HG03066 (cell line): Measurements from ENCODE around the gene TTLL8.

ENCODE experiments used
- ATAC-seq: cut with Tn5 transposase; IDR thresholded peaks from one replicate; pipeline ENCODE4 v1.9.1; 2021; ENCODE audit warnings: low read depth; ENCODE audit not compliant: unreplicated experiment

The TTLL8 gene

DNA sequence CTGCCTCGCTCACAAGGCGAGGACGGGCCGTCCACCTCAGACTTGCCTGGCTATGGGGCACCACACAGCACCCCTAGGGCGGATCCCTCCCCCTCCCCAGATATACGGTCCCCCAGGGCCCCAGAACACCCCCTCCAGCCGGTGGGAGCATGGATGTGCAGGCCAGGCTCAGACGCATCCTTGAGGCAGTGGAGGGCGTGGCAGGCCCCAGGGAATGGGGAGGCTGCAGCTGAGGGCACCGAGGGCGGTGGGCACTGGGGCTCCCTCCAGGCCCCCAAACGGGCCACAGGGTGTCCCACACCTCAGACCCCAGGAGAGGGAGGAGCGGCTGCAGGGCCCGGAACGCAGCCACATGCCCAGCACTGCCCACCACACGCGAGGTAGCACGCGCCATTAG is 12.1 kb downstream of the TTLL8 start:
- no peak for ATAC-seq

DNA sequence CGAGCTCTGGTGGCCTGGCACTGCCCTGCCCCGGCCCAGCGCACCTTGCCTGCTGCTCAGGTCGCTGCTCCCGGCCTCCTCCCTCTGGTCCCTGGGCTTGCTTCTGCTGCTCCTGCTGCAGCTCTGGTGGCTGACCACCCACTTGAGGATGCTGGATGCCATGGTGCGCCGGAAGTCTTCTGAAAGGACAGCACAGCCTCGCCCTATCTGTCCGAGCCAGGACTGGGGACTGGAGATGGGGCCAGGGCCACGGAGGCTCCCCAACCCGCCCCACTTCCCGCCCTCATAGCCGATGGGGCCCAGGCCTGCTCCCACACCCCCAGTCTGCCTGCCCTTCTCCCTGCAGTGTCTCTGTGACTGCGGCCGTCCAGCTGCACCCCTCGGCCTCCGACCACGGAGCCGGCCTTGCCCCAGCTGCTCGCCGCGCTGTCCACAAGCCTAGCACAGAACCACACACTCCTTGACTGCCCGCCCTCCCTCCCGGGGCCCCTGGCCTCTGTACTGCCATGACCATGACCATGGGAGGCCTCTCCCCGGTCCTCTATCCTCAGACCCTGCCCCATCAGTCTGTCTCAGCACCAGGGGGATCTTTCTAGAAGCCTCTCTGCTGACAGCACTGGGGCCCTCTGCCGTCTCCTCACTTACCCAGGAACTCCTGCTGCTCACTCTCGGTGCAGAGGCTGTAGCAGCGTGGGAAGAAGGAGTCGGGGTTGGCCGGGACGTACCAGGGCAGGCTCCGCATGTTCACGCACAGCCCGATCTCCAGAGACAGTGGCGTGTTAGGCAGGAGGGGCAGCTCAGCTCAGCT is 12.7 kb downstream of the TTLL8 start:
- no peak for ATAC-seq

DNA sequence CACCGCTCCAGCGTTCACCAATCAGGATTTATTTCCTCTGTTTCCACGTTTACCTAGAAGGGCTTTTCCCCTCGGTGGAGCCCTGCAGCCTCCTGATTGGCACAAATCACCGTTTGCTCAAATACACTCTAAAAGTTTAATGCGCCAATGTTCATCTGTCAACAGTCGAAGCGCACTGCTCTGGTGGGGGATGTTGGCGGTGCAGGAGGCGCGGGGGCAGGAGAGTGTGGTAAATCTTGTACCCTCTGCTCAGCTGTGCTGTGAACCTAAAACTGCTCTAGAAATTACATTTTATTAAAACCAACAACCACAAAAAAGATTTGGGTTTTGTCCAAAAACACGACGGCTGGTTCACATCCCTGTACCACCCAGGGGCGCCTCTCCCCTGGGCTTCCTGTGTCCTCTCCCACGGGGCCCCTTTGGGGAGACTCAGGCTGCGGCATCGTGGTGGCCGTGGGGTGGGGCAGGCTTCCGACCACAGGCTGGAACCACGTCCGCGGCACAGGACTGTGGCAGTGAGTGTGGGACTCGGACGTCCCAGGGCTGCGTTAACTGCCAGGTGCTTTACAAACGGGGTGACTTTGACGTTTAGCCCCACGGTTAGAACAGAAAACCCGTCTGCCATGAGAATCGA is 13.5 kb downstream of the TTLL8 start:
- no peak for ATAC-seq

DNA sequence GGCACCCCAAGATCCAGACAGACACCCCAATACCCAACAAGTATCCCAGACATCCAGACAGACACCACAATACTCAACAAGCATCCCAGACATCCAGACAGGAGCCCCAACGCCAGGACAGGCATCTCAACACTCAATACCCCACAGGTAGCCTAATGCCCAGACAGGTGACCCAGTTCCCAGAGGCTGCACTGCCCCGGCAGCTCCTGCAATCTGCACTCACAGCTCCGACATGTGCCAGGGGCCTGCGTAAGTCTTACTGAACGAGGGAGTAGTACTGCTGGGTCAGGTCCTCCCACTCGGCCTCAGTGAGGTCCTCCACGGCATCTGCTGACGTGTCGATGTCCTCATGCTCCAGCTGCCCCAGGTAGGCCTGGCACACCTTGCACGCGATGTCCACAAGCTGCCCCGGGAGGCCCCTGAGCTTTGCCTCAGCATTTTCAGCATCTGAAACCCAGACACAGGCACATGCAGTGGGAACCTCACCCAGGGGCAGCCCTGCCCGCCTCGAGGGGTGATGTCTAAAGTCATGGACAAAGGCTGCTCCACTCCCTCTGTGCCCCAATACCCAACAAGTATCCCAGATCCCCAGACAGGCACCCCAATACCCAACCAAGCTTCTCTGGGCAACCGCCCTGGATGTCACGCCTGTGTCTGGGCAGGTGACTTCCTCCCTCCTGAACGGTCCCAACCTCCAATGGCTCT is 16.6 kb downstream of the TTLL8 start:
- no peak for ATAC-seq

DNA sequence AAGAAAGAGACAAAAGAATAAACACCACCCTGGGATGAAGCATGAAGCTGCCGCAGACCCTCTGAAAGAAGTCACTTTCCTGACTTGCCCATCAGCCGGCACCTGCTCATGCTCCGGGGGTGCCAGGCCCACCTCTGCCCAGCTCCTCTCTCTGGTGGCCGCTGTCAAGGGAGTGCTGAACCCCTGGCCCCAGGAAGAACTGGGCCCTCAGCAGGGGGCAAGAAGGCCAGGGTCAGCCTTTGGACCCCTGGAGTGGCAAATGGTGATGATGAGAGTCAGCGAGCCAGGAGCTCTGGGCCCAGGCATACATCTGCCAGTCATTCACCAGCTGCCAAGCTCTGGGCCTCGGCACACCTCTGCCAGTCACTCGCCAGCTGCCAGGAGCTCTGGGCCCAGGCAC is 17.4 kb downstream of the TTLL8 start:
- no peak for ATAC-seq

DNA sequence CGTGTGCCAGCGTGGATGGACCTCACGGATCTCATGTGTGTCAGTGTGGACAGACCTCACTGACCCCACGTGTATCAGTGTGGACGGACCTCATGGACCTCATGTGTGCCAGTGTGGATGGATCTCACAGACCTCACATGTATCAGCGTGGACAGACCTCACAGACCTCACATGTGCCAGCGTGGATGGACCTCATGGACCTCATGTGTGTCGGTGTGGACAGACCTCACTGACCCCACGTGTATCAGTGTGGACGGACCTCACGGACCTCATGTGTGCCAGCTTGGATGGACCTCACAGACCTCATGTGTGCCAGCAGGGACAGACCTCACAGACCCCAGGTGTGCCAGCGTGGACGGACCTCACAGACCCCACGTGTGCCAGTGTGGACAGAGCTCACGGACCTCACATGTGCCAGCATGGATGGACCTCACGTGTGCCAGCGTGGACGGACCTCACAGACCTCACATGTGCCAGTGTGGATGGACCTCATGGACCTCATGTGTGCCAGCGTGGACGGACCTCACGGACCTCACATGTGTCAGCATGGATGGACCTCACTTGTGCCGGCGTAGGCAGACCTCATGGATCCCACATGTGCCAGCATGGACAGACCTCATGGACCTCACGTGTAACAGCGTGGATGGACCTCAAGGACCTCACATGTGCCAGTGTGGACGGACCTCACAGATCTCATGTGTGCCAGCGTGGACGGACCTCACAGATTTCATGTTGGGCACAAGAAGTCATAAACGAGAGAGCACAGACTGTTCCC is 18.2 kb downstream of the TTLL8 start:
- ATAC-seq, result no peak

DNA sequence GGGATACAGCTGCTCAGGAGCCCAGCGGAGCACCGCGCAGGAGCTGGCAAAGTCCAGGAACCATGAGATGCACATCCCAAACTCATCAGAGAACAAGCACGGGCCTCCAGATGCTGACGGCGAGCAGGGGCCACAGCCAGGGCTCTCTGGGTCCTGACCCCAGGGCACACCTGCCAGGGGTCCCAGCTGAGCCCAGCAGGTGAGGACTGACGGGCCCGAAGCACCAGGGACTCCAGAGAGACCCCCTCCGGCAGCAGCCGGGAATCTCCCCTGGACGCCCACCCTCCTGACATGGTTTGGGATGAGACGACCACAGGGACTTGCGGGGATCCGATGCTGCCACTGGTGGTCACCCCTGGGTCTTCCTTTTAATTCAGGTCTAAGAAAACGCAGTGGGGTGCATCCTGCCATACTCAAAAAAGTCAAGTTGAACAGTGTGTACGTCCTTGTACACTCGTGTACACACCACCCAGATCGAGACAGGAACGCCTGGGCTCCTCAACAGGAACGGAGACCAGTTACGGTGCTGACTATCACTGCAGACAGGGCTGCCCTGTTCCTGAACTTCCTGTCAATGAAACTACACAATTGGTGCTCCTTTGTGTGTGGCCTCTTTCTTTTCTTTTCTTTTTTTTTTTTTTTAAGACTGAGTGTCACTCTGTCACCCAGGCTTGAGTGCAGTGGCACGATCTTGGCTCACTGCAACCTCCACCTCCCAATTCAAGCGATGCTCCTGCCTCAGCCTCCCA is 21.9 kb downstream of the TTLL8 start:
- no peak for ATAC-seq

DNA sequence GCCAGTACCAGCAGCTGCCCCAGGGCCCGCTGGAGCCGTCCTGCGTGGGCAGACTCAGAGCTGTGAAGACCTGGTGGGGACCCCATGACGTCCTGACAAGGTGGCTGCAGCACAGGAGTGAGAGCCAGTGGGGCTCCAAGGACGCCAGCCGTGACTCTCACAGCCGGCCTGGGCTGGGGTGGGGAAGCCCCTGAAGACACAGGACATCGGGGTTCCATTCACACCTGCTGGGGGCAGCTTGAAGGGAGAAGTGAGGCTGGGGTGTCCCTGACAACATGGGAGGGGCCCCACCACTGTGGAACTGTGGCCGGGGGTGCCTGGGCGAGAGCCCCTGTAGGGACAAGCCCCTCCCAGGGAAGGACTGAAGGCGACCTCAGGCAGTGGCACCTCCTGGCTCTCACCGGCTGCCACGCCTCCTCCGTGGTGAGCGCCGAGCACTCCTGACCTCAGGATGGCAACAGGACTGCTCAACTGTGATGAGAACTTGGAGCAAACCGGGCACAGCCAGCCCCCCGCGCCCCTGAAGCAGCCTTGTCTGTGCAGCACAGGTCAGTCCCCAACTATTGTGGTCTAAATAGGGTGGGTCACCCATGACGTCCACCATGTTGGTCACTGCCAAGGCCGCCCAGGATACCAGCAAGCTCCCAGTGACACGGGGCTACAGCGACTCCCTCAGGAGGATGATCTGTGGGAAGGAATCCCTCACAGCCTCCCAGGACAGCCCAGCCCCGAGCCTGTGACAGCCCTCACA is 22.8 kb downstream of the TTLL8 start:
- ATAC-seq, result no peak

DNA sequence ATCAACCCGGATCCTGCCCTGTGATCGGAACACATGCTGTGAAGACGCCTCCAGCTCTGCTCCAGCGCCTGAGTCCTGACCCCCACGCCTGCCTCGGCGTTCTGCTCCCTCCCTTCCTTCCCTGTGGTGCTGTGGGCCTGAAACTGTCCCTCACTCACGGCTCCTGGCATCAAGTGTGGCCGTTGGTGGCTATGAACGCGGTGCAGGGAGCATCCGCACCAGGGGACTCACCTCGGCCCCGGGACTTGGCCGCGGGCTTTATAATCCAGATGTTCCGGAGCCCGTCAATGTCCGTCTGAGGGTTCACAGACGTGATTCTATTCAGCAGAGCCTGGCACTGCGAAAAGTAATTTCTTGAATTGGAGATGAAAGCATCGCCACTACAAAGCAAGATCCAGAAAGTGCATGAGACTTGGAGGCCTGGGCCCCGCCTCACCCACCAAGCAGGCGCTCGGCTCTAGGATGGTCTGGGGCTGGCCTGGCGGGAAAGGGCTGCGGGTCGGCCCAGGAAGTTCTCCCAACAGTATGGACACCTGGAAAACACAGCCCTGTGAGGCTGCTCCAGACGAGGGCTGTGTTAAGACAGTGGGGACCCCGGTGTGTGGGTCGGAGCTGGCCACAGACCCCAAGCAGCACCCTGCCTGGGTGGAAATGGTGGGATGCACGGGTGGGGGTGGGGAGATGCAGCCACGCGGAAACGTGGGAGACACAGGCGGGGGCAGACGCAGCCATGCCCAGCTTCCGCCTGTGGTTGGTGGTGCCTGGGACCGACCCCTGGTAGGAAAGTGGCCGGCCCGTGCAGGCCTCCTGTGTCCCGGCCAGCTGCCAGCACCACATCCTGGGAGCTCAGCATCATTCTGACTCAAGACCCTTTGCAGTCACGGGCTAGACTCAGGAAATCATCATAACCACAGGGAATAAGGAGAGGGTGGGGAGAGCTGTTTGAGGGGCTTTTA is 23.7 kb downstream of the TTLL8 start:
- no peak for ATAC-seq

DNA sequence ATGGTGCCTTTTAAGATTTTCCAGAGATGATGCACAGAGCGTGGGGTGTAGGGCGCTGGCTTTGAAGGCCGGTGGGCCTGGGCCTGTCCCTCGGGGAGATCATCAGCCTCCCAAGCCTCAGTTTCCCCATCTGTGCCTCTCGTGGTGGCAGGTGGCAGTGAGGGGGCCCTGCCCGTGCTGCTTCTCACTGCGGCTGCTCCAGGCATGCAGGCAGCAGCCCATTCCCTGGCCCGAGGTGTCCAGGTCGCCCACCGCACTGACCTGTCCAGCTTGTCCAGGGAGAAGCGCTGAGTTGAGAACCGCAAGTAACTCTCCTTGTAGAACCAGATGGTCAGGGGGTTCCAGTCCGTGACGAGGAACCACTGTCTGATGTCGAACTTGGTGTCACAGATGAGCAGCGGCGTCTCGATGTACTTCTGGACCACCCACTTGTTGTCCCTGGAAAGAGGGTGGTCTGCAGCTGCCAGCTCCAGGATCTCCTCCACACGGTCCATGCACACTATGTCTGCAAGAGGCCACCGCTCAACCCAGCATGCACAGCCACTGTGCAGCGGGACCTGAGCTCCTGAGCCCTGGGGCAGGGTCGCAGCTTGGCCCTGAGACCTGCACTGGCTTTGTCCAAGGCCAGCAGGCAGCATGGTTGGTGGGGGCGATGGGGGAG is 25.0 kb downstream of the TTLL8 start:
- ATAC-seq, result no peak

DNA sequence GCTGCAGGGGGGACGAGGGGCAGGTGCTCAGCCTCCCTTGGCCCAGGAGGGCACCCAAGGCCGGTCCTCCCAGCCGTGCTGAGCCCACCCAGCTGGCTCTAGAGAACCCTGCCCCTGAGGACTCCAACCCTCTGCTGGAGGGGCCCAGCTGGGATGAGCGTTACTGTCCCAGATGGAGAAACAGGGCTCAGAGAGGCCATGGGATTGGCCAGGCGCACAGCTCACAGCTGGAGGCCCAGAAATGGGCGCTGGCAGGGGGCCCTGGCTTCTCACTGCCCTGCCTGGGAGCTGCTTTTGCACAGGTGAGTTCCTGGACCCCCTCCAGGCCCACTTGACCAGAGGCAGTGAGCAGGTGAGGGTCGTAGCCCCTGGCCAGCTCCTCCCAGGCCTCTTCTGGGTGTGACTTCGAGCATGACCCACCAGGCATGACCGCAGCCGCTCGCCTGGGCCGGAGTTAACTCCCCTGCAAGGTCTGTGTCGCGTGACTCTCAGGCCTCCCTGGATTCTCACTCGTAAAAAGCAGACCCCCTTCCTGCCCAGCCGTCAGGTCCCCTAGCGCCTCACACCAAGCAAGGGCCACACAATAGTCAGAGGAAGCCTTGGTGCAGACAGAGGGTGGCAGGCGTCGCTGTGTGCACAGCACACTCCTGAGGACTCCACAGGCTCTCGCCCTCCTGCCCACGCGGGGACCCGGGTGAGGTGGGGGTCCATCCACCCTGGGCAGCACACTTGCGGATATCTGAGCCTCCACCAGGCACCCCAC is 25.8 kb downstream of the TTLL8 start:
- no peak for ATAC-seq

DNA sequence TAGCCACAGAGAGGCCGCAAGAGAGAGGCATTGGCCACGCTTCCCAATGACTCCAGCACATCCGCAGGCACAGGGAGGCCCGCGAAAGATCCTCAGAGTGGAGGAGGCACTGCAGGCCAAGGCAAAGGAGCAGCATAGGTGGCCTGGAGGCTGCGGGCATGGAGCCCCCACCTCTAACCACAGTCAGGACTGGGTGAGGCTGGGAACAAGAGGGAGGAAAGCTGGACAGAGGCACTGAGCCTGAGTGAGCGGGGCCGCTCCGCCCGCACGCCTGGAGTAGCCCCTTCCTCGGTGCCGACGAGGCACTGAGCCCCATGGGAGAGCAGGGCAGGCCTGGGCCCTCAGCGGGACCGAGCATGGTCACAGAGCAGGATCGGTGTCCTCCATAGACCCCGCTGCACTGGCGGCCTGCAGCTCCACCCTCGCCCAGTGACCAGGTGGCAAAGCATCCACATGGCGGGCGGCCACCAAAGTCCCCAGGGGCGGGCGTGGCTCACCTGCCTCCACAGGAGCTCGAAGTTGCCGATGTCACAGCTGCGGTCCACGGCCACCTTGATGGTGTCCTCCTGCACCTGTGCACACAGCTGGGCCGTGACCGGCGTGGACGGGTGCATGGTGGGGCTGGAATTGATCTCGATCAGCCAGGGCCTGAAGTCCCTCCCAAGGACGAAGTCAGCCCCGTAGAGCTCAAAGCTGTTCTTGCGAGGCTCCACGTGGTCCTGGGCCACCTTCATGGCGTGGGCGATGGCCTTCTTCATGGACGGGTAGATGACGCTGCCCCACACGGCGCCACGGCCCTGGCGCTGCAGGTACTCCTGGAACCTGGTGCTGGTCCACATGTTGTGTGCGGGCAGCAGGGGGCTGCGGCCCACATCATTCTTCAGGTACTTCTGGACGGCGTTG is 26.7 kb downstream of the TTLL8 start:
- no peak for ATAC-seq

DNA sequence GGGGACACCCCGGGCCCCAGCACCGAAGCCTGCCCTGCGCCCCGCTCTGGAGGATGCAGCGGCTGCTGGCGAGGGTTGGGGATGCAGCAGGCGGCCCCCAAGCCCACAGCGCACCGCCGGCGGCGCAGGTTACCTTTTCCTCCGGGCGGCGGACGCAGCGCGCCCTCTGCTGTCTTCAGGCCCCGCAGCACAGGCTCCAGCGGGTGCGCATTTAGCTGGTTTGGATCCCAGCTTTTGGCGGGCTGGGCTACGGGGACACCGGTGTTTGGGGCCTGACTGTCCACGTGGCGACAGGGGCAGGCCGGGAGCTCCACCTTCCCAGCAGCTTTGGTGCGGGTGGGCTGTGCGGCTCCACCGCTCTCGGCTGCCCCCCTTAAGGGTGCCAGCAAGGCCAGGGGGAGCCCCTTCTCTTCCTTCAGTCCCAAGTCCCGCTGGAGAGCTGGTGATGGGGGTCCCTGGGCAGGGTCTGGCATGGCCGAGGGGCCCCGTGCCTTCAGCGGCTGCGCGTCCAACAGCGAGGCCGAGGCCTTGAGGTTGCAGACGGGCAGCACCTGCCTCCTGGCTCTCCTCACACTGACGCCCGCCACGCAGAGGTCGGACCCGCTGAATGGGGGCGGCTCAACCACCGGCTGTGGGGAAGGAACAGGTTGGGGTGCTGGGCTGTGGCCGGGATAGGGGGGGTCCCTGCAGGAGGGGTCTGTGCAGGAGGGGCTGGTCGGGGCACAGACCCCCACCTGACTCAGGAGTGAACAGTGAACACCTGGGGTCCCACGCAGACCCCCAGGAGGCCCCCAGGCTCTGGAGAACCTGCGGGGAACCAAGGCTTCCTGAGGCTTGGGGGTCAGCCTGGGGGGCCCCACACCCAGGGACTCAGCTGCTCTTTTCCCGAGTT is 27.6 kb downstream of the TTLL8 start:
- ATAC-seq, result no peak

DNA sequence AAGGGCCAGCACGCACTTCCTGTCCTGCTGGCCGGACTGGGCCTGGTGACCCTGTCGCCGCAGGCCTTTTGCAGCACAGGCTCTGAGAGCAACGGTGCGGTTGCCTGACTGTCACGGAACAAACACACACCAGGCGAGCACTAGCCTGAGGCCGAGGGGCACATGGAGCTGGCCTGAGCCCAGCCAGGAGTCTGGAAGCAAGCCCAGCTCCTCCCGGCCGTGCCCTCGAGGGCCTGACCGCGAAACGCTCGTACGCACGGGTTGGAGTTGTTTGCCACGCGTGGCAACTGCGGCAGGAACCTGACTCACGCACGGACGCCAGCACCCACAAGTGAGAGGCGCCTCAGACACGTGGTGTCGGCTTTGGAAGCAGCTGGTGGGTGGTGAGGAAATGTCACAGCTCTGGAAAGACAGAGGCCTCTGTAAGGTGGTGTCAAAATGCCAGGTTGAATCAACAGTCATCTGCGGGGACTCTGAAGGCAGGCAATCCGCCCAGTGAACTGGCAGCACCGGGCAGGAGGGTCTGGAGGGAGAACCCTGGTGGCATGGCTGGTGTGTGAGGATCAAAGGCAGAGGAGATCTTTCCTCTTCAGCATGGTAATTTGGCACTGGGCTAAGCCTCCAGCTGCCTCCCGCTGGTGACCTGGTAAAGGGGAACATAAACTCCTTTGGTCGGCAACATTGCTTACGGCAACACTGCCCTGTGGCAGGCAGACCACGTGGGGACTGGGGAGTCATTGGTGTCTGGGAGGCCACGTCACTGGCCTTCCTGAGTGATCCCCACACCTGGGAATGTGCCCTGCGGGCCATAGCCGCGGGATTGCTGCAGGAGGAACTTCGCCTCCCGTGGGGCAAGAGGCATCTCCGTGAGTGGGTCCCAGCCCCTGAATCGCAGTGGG is 30.2 kb downstream of the TTLL8 start:
- ATAC-seq, result no peak
